Keratinocyte (primary cell): ENCODE data around the gene CENPV. TPM values are rescaled to one million over a fixed set of nuclear protein-coding genes. Genes with fewer than 3 reads are reported as not detected.

ENCODE experiments used
- DNase-seq: peaks from one replicate; pipeline ENCODE4 v3.0.0-alpha.2; 2011; ENCODE audit warnings: low read depth, missing footprints, low spot score
- FAIRE-seq: peaks from 2 replicates; lab custom pipeline; 2011; peaks lifted over from hg19 to GRCh38; lab: Jason Lieb, UNC
- H2AFZ ChIP-seq: 2 replicates; pipeline ENCODE4 v1.6.0; 2012; ENCODE audit warnings: low read length, control low read depth, inconsistent platforms; ENCODE audit not compliant: control insufficient read depth
- H3K27ac ChIP-seq: 2 replicates; pipeline ENCODE4 v1.5.1; 2011; ENCODE audit warnings: low read length; ENCODE audit not compliant: control insufficient read depth, insufficient read depth
- H3K27me3 ChIP-seq: 3 replicates; pipeline ENCODE4 v1.6.0; 2011; ENCODE audit warnings: low read length; ENCODE audit not compliant: control insufficient read depth, insufficient read depth; ENCODE audit errors: extremely low read depth
- H3K36me3 ChIP-seq, 2 experiments: 2 replicates in 1 of 2; 3 replicates in 1 of 2; pipeline ENCODE4 v1.5.1; 2011; ENCODE audit warnings: low read length in 2 of 2, mild to moderate bottlenecking in 1 of 2; ENCODE audit not compliant: control insufficient read depth in 2 of 2, insufficient read depth in 2 of 2; ENCODE audit errors: extremely low read depth in 1 of 2
- H3K4me1 ChIP-seq: 3 replicates; pipeline ENCODE4 v1.5.1; 2011; ENCODE audit warnings: low read length; ENCODE audit not compliant: control insufficient read depth, insufficient read depth; ENCODE audit errors: extremely low read depth
- H3K4me2 ChIP-seq: 3 replicates; pipeline ENCODE4 v1.6.0; 2011; ENCODE audit warnings: low read depth, low read length; ENCODE audit not compliant: control insufficient read depth, insufficient read depth; ENCODE audit errors: extremely low read depth
- H3K4me3 ChIP-seq, 3 experiments: fragments of 200-600 bp in 1 of 3; sonication (generic) in 1 of 3; 2 replicates in 2 of 3; 3 replicates in 1 of 3; pipeline ENCODE4 v1.5.1; 2011 to 2016; ENCODE audit warnings: low read length in 3 of 3, mild to moderate bottlenecking in 3 of 3, control low read depth in 2 of 3, inconsistent platforms in 1 of 3, low read depth in 1 of 3, mixed read lengths in 1 of 3, mixed run types in 1 of 3, moderate library complexity in 1 of 3; ENCODE audit not compliant: control insufficient read depth in 2 of 3, insufficient read depth in 2 of 3; ENCODE audit errors: extremely low read depth in 1 of 3
- H3K79me2 ChIP-seq: 2 replicates; pipeline ENCODE4 v1.6.0; 2012; ENCODE audit warnings: low read length; ENCODE audit not compliant: control insufficient read depth, insufficient read depth
- H3K9ac ChIP-seq: 3 replicates; pipeline ENCODE4 v1.6.0; 2011; ENCODE audit warnings: low read length; ENCODE audit not compliant: control insufficient read depth, insufficient read depth; ENCODE audit errors: extremely low read depth
- H3K9me1 ChIP-seq: 3 replicates; pipeline ENCODE4 v1.6.0; 2011; ENCODE audit warnings: low read length; ENCODE audit not compliant: control insufficient read depth, insufficient read depth; ENCODE audit errors: extremely low read depth
- H3K9me3 ChIP-seq: 2 replicates; pipeline ENCODE4 v1.5.1; 2012; ENCODE audit warnings: low read depth, low read length; ENCODE audit not compliant: control insufficient read depth
- H4K20me1 ChIP-seq: 3 replicates; pipeline ENCODE4 v1.6.0; 2011; ENCODE audit warnings: low read length; ENCODE audit not compliant: control insufficient read depth, insufficient read depth; ENCODE audit errors: extremely low read depth
- EZH2 ChIP-seq: IDR thresholded peaks from one replicate; pipeline ENCODE4 v1.6.1; 2012; ENCODE audit warnings: inconsistent platforms, mild to moderate bottlenecking, low read length, moderate library complexity
- dilution Hi-C: fragments of 300-500 bp; cut with MboI; formaldehyde crosslinking; loops from one replicate; pipeline ENCODE4 v1.7.0; 2020; ENCODE audit warnings: low sequenced_read_pairs; ENCODE audit not compliant: extremely low pct_ligation_motif_present
- polyA plus RNA-seq, 5 experiments: library from polyadenylated mRNA; depleted of rRNA in 3 of 5; stranded (reverse) in 3 of 5; stranded (forward) in 1 of 5; unstranded in 1 of 5; fragments of >200 nt; gene quantifications; 1 replicate in 1 of 5; 2 replicates in 3 of 5; 3 replicates in 1 of 5; pipeline versions ENCODE4 v1.2.1 to v1.2.3, GENCODE V29; 2011 to 2012; ENCODE audit warnings: missing spikeins in 2 of 5, low read depth in 1 of 5, low replicate concordance in 1 of 5
- TF ChIP-seq, protein P1 (sequence below), 3 experiments: IDR thresholded peaks in 1 of 3; conservative IDR thresholded peaks in 1 of 3; optimal IDR thresholded peaks in 1 of 3; 2 replicates in 2 of 3; 3 replicates in 1 of 3; pipeline versions ENCODE3 to v1.5.1; 2011; ENCODE audit warnings: low read length in 3 of 3, mild to moderate bottlenecking in 3 of 3, moderate library complexity in 2 of 3, control low read depth in 1 of 3, inconsistent platforms in 1 of 3; ENCODE audit not compliant: insufficient read depth in 2 of 3; ENCODE audit errors: extremely low read depth in 1 of 3

Gene CENPV
- polyA plus RNA-seq, 1 donor (not counting 4 experiments of a cell fraction or from before 2014, with no cell fraction given) = 1.5 TPM

- H3K4me2 ChIP-seq = peak within 1 kb of the TSS; percentile 94
- no peaks in the 10 kb centered on the region for H3K9me1 ChIP-seq
- peak within 1 kb of the TSS; percentile 94 for H3K9ac ChIP-seq
- H3K4me1 ChIP-seq = peaks cover 21% of the 10 kb centered on the region
- H2AFZ ChIP-seq = peak within 1 kb of the TSS; percentile 98
- peaks cover 19% of the 10 kb centered on the region for H3K79me2 ChIP-seq
- DNase-seq = peak; percentile 93
- peaks cover 2 to 6% of the 10 kb centered on the region in 2 experiments for H3K36me3 ChIP-seq
- H3K27me3 ChIP-seq = no peaks in the 10 kb centered on the region
- peak within 1 kb of the TSS; percentile 99 for H3K27ac ChIP-seq
- no peaks in the 10 kb centered on the region for H3K9me3 ChIP-seq
- dilution Hi-C loops = no loop called here
- no peak for TF ChIP-seq EZH2
- TF ChIP-seq, protein P1, sequence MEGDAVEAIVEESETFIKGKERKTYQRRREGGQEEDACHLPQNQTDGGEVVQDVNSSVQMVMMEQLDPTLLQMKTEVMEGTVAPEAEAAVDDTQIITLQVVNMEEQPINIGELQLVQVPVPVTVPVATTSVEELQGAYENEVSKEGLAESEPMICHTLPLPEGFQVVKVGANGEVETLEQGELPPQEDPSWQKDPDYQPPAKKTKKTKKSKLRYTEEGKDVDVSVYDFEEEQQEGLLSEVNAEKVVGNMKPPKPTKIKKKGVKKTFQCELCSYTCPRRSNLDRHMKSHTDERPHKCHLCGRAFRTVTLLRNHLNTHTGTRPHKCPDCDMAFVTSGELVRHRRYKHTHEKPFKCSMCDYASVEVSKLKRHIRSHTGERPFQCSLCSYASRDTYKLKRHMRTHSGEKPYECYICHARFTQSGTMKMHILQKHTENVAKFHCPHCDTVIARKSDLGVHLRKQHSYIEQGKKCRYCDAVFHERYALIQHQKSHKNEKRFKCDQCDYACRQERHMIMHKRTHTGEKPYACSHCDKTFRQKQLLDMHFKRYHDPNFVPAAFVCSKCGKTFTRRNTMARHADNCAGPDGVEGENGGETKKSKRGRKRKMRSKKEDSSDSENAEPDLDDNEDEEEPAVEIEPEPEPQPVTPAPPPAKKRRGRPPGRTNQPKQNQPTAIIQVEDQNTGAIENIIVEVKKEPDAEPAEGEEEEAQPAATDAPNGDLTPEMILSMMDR (optimal IDR thresholded peaks at IDR 0.05 in 1 of 3, IDR thresholded peaks at IDR 0.05 in 1 of 3, conservative IDR thresholded peaks at IDR 0.05 in 1 of 3; ENCODE audit: extremely low read depth in 1 of 3, insufficient read depth in 2 of 3, low read length in 3 of 3) = peak in 1 of 3 experiments; percentile 4
- peaks cover 15% of the 10 kb centered on the region for H4K20me1 ChIP-seq
- FAIRE-seq = no peak
- H3K4me3 ChIP-seq = peak within 1 kb of the TSS; percentile 61 to 98 (median 95)
These were observed 27.6 kb upstream of the CENPV start, which contains the start of gene UBB for GRCh38 chr17:16380640-16381495. TSS of gene UBB (plus strand) at chr17:16381091. CDS start at chr17:16381908, 817 bp downstream.

- no peaks in the 10 kb centered on the region for H3K9me3 ChIP-seq
- FAIRE-seq = no peak
- no peak overlapping the region for H3K4me2 ChIP-seq
- peaks cover 21% of the 10 kb centered on the region for H3K4me1 ChIP-seq
- TF ChIP-seq, protein P1 (optimal IDR thresholded peaks at IDR 0.05 in 1 of 3, IDR thresholded peaks at IDR 0.05 in 1 of 3, conservative IDR thresholded peaks at IDR 0.05 in 1 of 3; ENCODE audit: extremely low read depth in 1 of 3, insufficient read depth in 2 of 3, low read length in 3 of 3) = no peak
- TF ChIP-seq EZH2 = no peak
- H2AFZ ChIP-seq = no peak overlapping the region
- H3K4me3 ChIP-seq = no peak overlapping the region
- H3K36me3 ChIP-seq = peaks cover 2 to 6% of the 10 kb centered on the region in 2 experiments
- no peak for DNase-seq
- H3K27me3 ChIP-seq = no peaks in the 10 kb centered on the region
- H3K9me1 ChIP-seq = no peaks in the 10 kb centered on the region
- H3K27ac ChIP-seq = peak overlapping the region; percentile 77
- dilution Hi-C loops = no loop called here
- H4K20me1 ChIP-seq = peaks cover 15% of the 10 kb centered on the region
- no peak overlapping the region for H3K9ac ChIP-seq
- H3K79me2 ChIP-seq = peaks cover 19% of the 10 kb centered on the region
These were observed 26.4 kb upstream of the CENPV start for GRCh38 chr17:16379654-16380053.
